DMS153 (cell line): ENCODE results near the gene GGT1.
"Not testable (repeated sequence)": the region's sequence is repeated elsewhere in the genome, so short reads cannot be mapped to it uniquely, and the experiment has no call there.

Experiments used
- DNase-seq: peaks from one replicate; lab custom pipeline; 2025; lab: John Stamatoyannopoulos, UW

Gene GGT1

DNA sequence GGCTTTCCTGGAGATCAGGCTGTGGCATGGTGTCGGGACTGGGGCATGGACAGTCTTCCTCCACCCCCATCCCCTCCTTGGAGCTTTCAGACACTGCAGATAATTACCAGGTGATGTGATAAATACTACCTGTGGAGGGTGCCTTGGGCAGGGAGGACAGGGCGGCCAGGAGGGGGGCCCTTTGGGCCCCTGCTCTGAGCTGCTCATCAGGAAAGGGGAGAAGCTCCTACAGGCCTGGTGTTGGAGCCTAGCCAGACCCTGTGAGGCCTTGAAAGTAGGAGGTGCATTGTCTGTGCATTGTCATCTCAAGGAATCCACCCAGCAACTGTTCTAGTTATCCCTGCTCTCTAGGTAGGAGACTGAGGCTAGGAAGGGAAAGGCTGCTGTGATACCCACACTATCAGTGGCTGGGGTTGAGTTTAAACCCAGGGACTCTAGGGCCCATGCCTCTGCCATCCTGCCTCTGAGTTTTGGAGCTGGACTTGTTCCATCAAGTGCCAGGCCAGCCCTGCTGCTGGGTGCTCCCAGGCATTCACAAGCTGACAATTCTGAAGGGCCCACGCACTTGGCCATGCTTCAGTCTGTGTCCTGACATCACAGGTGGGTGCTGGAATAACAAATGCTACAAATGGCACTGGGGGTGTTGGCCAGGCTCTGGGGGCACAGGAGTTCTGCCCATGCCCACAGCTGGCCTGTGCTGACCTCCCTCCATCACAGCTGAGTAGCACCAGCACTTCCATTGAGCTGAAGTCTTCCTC, 2.9 kb upstream of the GGT1 start:
- DNase-seq, result not testable (repeated sequence)

GRCh38 chr22:24601217-24602104, 1.5 kb upstream of the GGT1 start:
- DNase-seq, result peak; percentile 25

DNA sequence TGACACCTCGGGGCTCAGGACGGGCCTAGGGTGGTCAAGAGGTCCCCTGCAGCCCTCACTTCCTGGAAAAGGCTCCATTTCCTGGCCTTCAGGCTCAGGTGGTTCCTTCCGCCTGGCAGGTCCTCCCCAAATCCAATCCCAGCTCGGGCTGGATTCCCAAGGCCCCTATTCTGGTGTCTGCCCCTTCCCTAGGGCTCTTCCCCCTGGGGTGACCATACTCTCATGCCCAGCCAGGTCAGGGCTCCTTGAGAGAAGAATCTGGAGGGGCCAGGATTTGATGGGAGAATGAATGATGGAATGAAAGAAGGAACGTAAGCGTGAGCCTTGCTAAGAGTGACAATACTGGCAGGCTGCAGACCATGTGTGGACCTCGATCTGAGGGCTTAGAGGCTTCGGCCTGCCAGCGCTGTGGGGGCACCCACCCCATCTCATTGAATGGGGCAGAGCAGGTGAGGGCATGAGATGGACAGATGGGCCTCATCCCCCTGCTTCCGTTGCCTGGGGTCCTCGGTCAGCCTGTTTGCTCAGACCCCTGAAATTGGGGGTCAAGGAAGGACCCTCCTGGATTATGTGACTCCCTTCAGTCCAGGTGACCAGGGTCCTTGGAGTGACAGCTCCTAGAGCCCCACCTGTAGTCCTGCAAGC, 766 bp upstream of the GGT1 start:
- DNase-seq, result not testable (repeated sequence)

- DNase-seq, result peak; percentile 34
These were observed 1.0 kb downstream of the GGT1 start for GRCh38 chr22:24603770-24604629.

DNA sequence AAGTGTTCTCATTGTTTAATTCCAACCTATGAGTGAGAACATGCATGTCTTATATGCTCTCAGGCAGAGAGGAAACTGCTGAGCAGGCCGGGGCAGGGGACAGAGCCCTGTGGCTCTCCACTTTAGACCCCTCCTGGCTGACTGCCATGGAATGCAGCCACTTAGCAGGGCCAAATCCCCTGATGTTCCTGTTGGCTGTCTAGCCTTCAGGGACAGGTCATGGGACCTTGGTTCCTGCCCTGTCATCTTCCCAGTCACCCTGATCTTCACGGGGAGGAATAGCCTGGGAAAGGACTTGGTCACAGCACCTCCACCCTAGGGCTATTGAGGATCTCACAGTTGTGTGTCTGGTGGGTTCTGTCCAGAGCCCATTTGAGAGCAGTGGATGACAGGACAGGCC, 3.3 kb downstream of the GGT1 start:
- not testable (repeated sequence) for DNase-seq

- DNase-seq, result not testable (repeated sequence)
These were observed 4.5 kb downstream of the GGT1 start for GRCh38 chr22:24607429-24607983.

GRCh38 chr22:24608327-24608726, 5.3 kb downstream of the GGT1 start:
- not testable (repeated sequence) for DNase-seq

GRCh38 chr22:24609888-24610287, 6.9 kb downstream of the GGT1 start:
- DNase-seq, result not testable (repeated sequence)

- DNase-seq, result not testable (repeated sequence)
These were observed 11.8 kb downstream of the GGT1 start for GRCh38 chr22:24614794-24615193.

DNA sequence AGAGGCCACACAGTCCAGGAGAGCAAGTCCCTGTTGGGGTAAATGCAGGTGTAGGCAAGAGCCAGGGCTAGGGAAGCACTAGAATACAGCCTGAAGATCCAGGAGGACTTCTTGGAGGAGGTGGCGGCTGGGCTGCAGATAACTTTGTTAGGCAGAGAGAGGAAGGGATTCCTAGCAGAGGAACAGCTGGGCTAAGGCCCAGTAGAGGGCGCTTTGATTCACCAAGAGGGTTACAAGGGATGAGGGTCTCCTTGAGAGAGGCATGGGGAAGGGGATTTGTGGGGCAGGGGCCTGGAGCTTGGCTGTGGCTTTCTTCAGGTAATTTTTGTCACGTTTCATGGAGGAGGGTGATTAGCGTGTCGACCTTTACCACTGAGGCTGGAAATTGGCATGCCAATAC, 18.3 kb downstream of the GGT1 start:
- DNase-seq, result not testable (repeated sequence)

GRCh38 chr22:24622596-24622995, 19.6 kb downstream of the GGT1 start:
- not testable (repeated sequence) for DNase-seq

DNA sequence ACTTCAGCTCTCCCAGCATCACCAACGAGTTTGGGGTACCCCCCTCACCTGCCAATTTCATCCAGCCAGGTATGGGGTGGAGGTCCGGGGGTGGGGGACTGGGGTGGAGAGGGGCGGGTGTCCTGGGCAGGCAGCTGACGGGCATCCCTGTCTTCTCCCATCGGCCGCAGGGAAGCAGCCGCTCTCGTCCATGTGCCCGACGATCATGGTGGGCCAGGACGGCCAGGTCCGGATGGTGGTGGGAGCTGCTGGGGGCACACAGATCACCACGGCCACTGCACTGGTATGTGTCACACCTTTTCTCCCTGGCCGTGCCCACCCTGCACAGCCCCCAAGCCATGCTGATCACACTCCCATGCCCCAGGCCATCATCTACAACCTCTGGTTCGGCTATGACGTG, 24.9 kb downstream of the GGT1 start:
- DNase-seq, result not testable (repeated sequence)

DNA sequence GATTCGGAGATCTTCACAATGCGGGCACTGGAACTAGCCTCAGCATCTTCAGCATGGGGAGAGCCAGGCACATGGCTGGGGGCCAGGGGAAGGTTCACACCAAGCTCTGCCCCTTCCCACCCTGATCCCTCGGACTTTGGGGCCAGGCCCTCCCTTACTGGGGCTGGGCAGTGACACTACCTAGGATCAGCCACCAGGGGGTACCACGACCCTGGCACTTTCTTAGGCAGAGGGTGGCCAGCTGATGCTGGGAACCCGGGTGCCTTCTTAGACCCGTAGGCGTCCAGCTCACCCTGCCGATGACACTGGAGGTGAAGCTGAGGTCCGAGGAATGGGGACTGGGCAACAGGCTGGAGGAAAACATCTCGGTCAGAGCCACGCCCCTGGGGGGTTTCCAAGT, 26.1 kb downstream of the GGT1 start:
- DNase-seq, result not testable (repeated sequence)

DNA sequence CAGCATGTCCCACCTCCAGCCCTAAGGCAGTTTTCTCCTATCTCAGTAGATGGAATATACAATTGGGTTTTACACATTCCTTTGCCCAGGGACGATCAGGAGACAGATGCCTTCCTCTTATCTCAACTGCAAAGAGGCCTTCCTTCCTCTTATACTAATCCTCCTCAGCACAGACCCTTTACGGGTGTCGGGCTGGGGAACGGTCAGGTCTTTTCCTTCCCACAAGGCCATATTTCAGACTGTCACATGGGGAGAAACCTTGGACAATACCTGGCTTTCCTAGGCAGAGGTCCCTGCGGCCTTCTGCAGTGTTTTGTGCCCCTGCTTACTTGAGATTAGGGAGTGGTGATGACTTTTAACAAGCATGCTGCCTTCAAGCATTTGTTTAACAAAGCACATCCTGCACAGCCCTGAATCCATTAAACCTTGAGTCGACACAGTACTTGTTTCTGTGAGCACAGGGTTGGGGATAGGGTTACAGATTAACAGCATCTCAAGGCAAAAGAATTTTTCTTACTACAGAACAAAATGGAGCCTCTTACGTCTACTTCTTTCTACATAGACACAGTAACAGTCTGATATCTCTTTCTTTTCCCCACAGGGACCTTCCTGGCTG, 27.9 kb downstream of the GGT1 start:
- not testable (repeated sequence) for DNase-seq

DNA sequence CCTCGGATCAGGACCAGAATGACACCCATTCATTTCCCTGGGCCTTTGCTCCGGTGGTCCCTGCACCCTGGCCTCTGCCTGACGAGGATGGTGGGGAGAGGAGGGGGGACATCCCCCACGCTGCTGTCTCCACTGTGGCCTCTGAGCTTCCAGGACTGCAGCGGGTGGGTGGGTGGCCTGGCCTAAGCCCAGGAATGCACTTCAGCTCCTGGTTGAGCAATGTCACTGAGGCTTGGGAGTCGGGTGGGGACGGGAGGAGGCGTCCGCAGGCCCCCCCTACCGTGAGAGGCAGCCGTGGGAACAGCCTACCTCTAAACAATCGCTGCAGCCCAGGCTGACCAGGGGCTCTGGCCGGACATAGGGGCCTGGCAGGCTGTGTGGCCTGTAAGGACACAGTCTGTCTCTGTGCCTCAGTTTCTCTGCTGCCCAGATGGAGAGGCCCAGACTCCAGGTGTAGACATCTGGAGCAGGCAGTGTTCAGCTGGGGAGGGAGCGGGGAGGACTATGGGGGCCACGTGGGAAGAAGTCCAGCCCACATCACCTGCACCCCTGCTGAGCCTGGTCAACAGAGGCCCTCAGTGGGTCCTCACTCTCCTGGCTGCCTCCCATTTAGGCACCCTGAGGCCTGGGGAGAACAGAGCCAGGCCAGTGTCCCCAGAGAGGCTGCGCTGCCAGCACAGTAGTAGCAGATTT, 28.6 kb downstream of the GGT1 start:
- not testable (repeated sequence) for DNase-seq

GRCh38 chr22:24632642-24633041, 29.6 kb downstream of the GGT1 start:
- not testable (repeated sequence) for DNase-seq

DNA sequence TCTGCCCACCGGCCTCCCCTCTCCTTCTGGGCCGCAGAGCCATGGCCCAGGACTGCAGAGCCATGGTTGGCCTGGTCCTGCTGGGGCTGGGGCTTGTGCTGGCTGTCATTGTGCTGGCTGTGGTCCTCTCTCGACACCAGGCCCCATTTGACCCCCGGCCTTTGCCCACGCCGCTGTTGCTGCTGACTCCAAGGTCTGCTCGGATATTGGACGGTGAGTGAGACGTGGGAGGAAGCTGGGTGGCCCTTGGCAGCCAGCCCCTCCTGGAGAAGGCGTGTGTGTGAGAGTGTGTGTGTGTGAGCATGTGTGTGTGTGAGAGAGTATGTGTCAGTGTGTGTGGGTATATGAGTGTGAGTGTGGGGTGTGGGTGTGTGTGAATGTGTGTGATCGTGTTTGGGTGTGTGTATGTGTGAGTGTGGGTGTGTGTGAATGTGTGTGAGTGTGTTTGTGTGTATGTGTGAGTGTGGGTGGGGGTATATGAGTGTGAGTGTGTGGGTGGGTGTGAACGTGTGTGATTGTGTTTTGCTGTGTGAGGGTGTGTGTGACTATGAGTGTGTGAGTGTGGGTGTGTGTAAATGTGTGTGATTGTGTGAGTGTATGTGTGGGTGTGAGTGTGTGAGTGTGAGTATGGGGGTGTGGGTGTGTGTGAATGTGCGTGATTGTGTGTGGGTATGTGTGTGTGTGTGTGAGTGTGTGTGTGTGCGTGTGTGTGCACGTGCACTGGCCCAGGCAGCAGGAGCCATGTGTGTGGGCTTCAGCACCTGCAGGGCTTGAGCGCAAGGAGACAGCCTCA, 30.4 kb downstream of the GGT1 start:
- not testable (repeated sequence) for DNase-seq

- not testable (repeated sequence) for DNase-seq
These were observed 31.9 kb downstream of the GGT1 start for GRCh38 chr22:24634776-24635389.

GRCh38 chr22:24636513-24636912, 33.5 kb downstream of the GGT1 start:
- not testable (repeated sequence) for DNase-seq
